ENCODE results near the gene RNF214.
"Not testable (repeated sequence)": the region's sequence is repeated elsewhere in the genome, so short reads cannot be mapped to it uniquely, and the experiment has no call there.

RNF214 gene

DNA sequence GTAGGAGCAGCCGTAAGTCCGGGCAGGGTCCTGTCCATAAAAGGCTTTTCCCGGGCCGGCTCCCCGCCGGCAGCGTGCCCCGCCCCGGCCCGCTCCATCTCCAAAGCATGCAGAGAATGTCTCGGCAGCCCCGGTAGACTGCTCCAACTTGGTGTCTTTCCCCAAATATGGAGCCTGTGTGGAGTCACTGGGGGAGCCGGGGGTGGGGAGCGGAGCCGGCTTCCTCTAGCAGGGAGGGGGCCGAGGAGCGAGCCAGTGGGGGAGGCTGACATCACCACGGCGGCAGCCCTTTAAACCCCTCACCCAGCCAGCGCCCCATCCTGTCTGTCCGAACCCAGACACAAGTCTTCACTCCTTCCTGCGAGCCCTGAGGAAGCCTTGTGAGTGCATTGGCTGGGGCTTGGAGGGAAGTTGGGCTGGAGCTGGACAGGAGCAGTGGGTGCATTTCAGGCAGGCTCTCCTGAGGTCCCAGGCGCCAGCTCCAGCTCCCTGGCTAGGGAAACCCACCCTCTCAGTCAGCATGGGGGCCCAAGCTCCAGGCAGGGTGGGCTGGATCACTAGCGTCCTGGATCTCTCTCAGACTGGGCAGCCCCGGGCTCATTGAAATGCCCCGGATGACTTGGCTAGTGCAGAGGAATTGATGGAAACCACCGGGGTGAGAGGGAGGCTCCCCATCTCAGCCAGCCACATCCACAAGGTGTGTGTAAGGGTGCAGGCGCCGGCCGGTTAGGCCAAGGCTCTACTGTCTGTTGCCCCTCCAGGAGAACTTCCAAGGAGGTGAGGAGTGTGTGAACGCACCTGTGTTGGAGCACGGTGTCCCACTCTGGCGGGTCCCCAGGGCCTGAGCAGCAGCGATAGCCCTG, 33.2 kb upstream of the RNF214 start, which contains the start of gene TAGLN:
Gene TAGLN (plus strand): TSS at position 318 of the 863 bp plus-strand sequence. CDS start 3,644 bp downstream, outside the sequence.
- Histone ChIP-seq H3K4me1 (ENCODE audit: control insufficient read depth in 1 of 2, insufficient read depth in 2 of 2, low read length in 2 of 2) (peaks cover 8 to 29% of the 10 kb centered on the region in 2 donors), H3K27me3 (ENCODE audit: low read depth, low read length) (no peaks in the 10 kb centered on the region), H3K9me3 (ENCODE audit: control insufficient read depth in 1 of 2, low read length in 2 of 2) (no peaks in the 10 kb centered on the region), H3K27ac (ENCODE audit: low read length) (peak within 1 kb of the TSS; percentile 98), H3K4me3 (ENCODE audit: low read depth in 1 of 2, low read length in 2 of 2) (peak within 1 kb of the TSS; percentile 88 to 90), H3K36me3 (ENCODE audit: control insufficient read depth in 1 of 2, insufficient read depth in 2 of 2, low read length in 2 of 2) (peaks cover 22 to 24% of the 10 kb centered on the region in 2 donors)

GRCh38 chr11:117199916-117200812, 32.3 kb upstream of the RNF214 start:
- peaks cover 8 to 38% of the 10 kb centered on the region in 2 donors for H3K4me1 ChIP-seq (ENCODE audit: control insufficient read depth in 1 of 2, insufficient read depth in 2 of 2, low read length in 2 of 2)
- peak overlapping the region; percentile 88 to 90 for H3K4me3 ChIP-seq (ENCODE audit: low read depth in 1 of 2, low read length in 2 of 2)
- H3K9me3 ChIP-seq (ENCODE audit: control insufficient read depth in 1 of 2, low read length in 2 of 2): no peaks in the 10 kb centered on the region
- peak overlapping the region; percentile 97 for H3K27ac ChIP-seq (ENCODE audit: low read length)
- no peaks in the 10 kb centered on the region for H3K27me3 ChIP-seq (ENCODE audit: low read depth, low read length)
- peaks cover 31 to 33% of the 10 kb centered on the region in 2 donors for H3K36me3 ChIP-seq (ENCODE audit: control insufficient read depth in 1 of 2, insufficient read depth in 2 of 2, low read length in 2 of 2)

- Histone ChIP-seq H3K4me3 (ENCODE audit: low read depth in 1 of 2, low read length in 2 of 2) (peak overlapping the region; percentile 88 to 90), H3K27me3 (ENCODE audit: low read depth, low read length) (no peaks in the 10 kb centered on the region), H3K9me3 (ENCODE audit: control insufficient read depth in 1 of 2, low read length in 2 of 2) (no peaks in the 10 kb centered on the region), H3K27ac (ENCODE audit: low read length) (peak overlapping the region; percentile 97), H3K36me3 (ENCODE audit: control insufficient read depth in 1 of 2, insufficient read depth in 2 of 2, low read length in 2 of 2) (peaks cover 30 to 31% of the 10 kb centered on the region in 2 donors), H3K4me1 (ENCODE audit: control insufficient read depth in 1 of 2, insufficient read depth in 2 of 2, low read length in 2 of 2) (peaks cover 8 to 41% of the 10 kb centered on the region in 2 donors)
Measured at GRCh38 chr11:117200813-117201657, 31.4 kb upstream of the RNF214 start.

- H3K4me1 ChIP-seq (ENCODE audit: control insufficient read depth in 1 of 2, insufficient read depth in 2 of 2, low read length in 2 of 2): peaks cover 8 to 41% of the 10 kb centered on the region in 2 donors
- peak overlapping the region; percentile 97 for H3K27ac ChIP-seq (ENCODE audit: low read length)
- H3K36me3 ChIP-seq (ENCODE audit: control insufficient read depth in 1 of 2, insufficient read depth in 2 of 2, low read length in 2 of 2): peaks cover 27 to 30% of the 10 kb centered on the region in 2 donors
- no peaks in the 10 kb centered on the region for H3K9me3 ChIP-seq (ENCODE audit: control insufficient read depth in 1 of 2, low read length in 2 of 2)
- H3K27me3 ChIP-seq (ENCODE audit: low read depth, low read length): no peaks in the 10 kb centered on the region
- H3K4me3 ChIP-seq (ENCODE audit: low read depth in 1 of 2, low read length in 2 of 2): peak overlapping the region; percentile 88 to 90
Measured at GRCh38 chr11:117201658-117202305, 30.7 kb upstream of the RNF214 start.

GRCh38 chr11:117202386-117203068, 29.9 kb upstream of the RNF214 start:
- peaks cover 27 to 30% of the 10 kb centered on the region in 2 donors for H3K36me3 ChIP-seq (ENCODE audit: control insufficient read depth in 1 of 2, insufficient read depth in 2 of 2, low read length in 2 of 2)
- H3K9me3 ChIP-seq (ENCODE audit: control insufficient read depth in 1 of 2, low read length in 2 of 2): no peaks in the 10 kb centered on the region
- H3K27ac ChIP-seq (ENCODE audit: low read length): peak overlapping the region; percentile 97
- peak overlapping the region; percentile 88 to 90 for H3K4me3 ChIP-seq (ENCODE audit: low read depth in 1 of 2, low read length in 2 of 2)
- H3K27me3 ChIP-seq (ENCODE audit: low read depth, low read length): no peaks in the 10 kb centered on the region
- peaks cover 8 to 37% of the 10 kb centered on the region in 2 donors for H3K4me1 ChIP-seq (ENCODE audit: control insufficient read depth in 1 of 2, insufficient read depth in 2 of 2, low read length in 2 of 2)

GRCh38 chr11:117203069-117203407, 29.4 kb upstream of the RNF214 start:
- Histone ChIP-seq H3K27me3 (ENCODE audit: low read depth, low read length) (no peaks in the 10 kb centered on the region), H3K27ac (ENCODE audit: low read length) (peak overlapping the region; percentile 32), H3K4me1 (ENCODE audit: control insufficient read depth in 1 of 2, insufficient read depth in 2 of 2, low read length in 2 of 2) (peaks cover 7 to 33% of the 10 kb centered on the region in 2 donors), H3K9me3 (ENCODE audit: control insufficient read depth in 1 of 2, low read length in 2 of 2) (no peaks in the 10 kb centered on the region), H3K36me3 (ENCODE audit: control insufficient read depth in 1 of 2, insufficient read depth in 2 of 2, low read length in 2 of 2) (peaks cover 27 to 30% of the 10 kb centered on the region in 2 donors), H3K4me3 (ENCODE audit: low read depth in 1 of 2, low read length in 2 of 2) (peak overlapping the region; percentile 88 to 90)

DNA sequence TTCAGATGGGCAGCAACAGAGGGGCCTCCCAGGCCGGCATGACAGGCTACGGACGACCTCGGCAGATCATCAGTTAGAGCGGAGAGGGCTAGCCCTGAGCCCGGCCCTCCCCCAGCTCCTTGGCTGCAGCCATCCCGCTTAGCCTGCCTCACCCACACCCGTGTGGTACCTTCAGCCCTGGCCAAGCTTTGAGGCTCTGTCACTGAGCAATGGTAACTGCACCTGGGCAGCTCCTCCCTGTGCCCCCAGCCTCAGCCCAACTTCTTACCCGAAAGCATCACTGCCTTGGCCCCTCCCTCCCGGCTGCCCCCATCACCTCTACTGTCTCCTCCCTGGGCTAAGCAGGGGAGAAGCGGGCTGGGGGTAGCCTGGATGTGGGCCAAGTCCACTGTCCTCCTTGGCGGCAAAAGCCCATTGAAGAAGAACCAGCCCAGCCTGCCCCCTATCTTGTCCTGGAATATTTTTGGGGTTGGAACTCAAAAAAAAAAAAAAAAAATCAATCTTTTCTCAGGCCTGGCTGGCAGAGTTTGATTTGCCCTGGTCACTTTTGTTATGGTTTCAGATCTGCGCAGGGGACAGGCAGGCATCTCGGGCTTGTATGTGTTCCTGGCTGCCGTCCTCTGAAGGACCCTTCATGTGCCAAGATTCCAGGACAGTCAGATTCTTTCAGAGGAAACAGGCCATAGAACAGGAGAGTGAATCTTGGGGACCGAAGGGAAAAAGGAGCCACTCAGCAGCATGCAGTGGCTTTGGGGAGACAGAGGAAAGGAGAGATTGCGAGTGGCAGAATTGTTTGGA, 28.0 kb upstream of the RNF214 start:
- Histone ChIP-seq H3K4me3 (ENCODE audit: low read depth in 1 of 2, low read length in 2 of 2) (peak overlapping the region; percentile 88 to 90), H3K9me3 (ENCODE audit: control insufficient read depth in 1 of 2, low read length in 2 of 2) (no peaks in the 10 kb centered on the region), H3K27ac (ENCODE audit: low read length) (peak overlapping the region; percentile 69), H3K27me3 (ENCODE audit: low read depth, low read length) (no peaks in the 10 kb centered on the region), H3K4me1 (ENCODE audit: control insufficient read depth in 1 of 2, insufficient read depth in 2 of 2, low read length in 2 of 2) (peaks cover 0 to 26% of the 10 kb centered on the region in 2 donors), H3K36me3 (ENCODE audit: control insufficient read depth in 1 of 2, insufficient read depth in 2 of 2, low read length in 2 of 2) (peaks cover 27 to 30% of the 10 kb centered on the region in 2 donors)

GRCh38 chr11:117205211-117205818, 27.2 kb upstream of the RNF214 start:
- no peaks in the 10 kb centered on the region for H3K27me3 ChIP-seq (ENCODE audit: low read depth, low read length)
- peak overlapping the region; percentile 69 for H3K27ac ChIP-seq (ENCODE audit: low read length)
- H3K9me3 ChIP-seq (ENCODE audit: control insufficient read depth in 1 of 2, low read length in 2 of 2): no peaks in the 10 kb centered on the region
- H3K36me3 ChIP-seq (ENCODE audit: control insufficient read depth in 1 of 2, insufficient read depth in 2 of 2, low read length in 2 of 2): peaks cover 27 to 30% of the 10 kb centered on the region in 2 donors
- peaks cover 0 to 26% of the 10 kb centered on the region in 2 donors for H3K4me1 ChIP-seq (ENCODE audit: control insufficient read depth in 1 of 2, insufficient read depth in 2 of 2, low read length in 2 of 2)
- H3K4me3 ChIP-seq (ENCODE audit: low read depth in 1 of 2, low read length in 2 of 2): peak overlapping the region in 1 of 2 donors; percentile 43

- H3K27me3 ChIP-seq (ENCODE audit: low read depth, low read length); H3K27ac ChIP-seq (ENCODE audit: low read length); H3K4me3 ChIP-seq (ENCODE audit: low read depth in 1 of 2, low read length in 2 of 2); H3K9me3 ChIP-seq (ENCODE audit: control insufficient read depth in 1 of 2, low read length in 2 of 2): not testable (repeated sequence)
- Histone ChIP-seq H3K36me3 (ENCODE audit: control insufficient read depth in 1 of 2, insufficient read depth in 2 of 2, low read length in 2 of 2) (peaks cover 27 to 30% of the 10 kb centered on the region in 2 donors), H3K4me1 (ENCODE audit: control insufficient read depth in 1 of 2, insufficient read depth in 2 of 2, low read length in 2 of 2) (peaks cover 0 to 26% of the 10 kb centered on the region in 2 donors)
Measured at GRCh38 chr11:117206111-117206510, 26.4 kb upstream of the RNF214 start.
